Gastrocnemius medialis (tissue), 4 donors: ENCODE data around the gene TEX35. TPM values are rescaled to one million over a fixed set of nuclear protein-coding genes. Genes with fewer than 3 reads are reported as not detected.

Experiments
- ATAC-seq, 2 donors: fragments of 150-250 bp; one replicate each; pipeline ENCODE4 v1.9.1; 2016
- DNase-seq, 2 donors: peaks; one replicate each; pipeline ENCODE4 v3.0.0-alpha.2; 2019
- H3K27ac ChIP-seq, 4 donors: fragments of 200-600 bp; sonication (generic); 1 replicate in 1 of 4; 2 replicates in 3 of 4; pipeline ENCODE4 v1.5.1; 2016 to 2018; ENCODE audit warnings: mild to moderate bottlenecking in 2 of 4, moderate library complexity in 1 of 4
- H3K27me3 ChIP-seq, 3 donors: fragments of 200-600 bp; sonication (generic) in 2 of 3; 1 replicate in 1 of 3; 2 replicates in 2 of 3; pipeline versions ENCODE4 v1.5.1 to v1.6.0; 2016 to 2019; ENCODE audit warnings: mild to moderate bottlenecking in 1 of 3, moderate library complexity in 1 of 3
- H3K36me3 ChIP-seq, 2 donors: fragments of 200-600 bp; sonication (generic) in 1 of 2; one replicate each; pipeline ENCODE4 v1.5.1; 2017 to 2018
- H3K4me1 ChIP-seq, 2 donors: fragments of 200-600 bp; sonication (generic) in 1 of 2; one replicate each; pipeline ENCODE4 v1.5.1; 2016 to 2017; ENCODE audit warnings: mild to moderate bottlenecking in 2 of 2
- H3K4me3 ChIP-seq, 4 donors: fragments of 200-600 bp; sonication (generic) in 3 of 4; 1 replicate in 1 of 4; 2 replicates in 3 of 4; pipeline ENCODE4 v1.5.1; 2016 to 2019; ENCODE audit warnings: mild to moderate bottlenecking in 2 of 4
- H3K9me3 ChIP-seq, 3 donors: fragments of 200-600 bp; sonication (generic) in 2 of 3; 1 replicate in 1 of 3; 2 replicates in 2 of 3; pipeline ENCODE4 v1.5.1; 2016 to 2019
- POLR2A ChIP-seq, 2 donors: fragments of 450-650 bp; IDR thresholded peaks; one replicate each; pipeline ENCODE4 v1.6.1; 2017; ENCODE audit warnings: antibody characterized with exemption in 2 of 2, mild to moderate bottlenecking in 2 of 2, moderate library complexity in 2 of 2
- in situ Hi-C, 4 donors: fragments of 200-750 bp; cut with MboI; loops; one replicate each; pipeline versions ENCODE4 v1.15.0 to v1.8.0; 2017; ENCODE audit warnings: low sequenced_read_pairs in 4 of 4
- intact Hi-C: fragments of 100-400 bp; cut with DNase I; formaldehyde crosslinking; loops from one replicate; pipeline ENCODE4 v1.15.1; 2023; ENCODE audit warnings: low total_unique reads
- total RNA-seq, 4 donors: library from RNA; depleted of rRNA; stranded (reverse); fragments of >200 nt; gene quantifications; one replicate each; pipeline versions ENCODE4 v1.1.0 to v1.2.3, GENCODE V29; 2016
- TF ChIP-seq, protein P1 (sequence below), 5 experiments: fragments of 450-650 bp in 3 of 5; fragments of 200-600 bp in 2 of 5; sonication (generic) in 2 of 5; IDR thresholded peaks in 4 of 5; conservative IDR thresholded peaks in 1 of 5; 1 replicate in 4 of 5; 2 replicates in 1 of 5; pipeline ENCODE4 v1.5.1; 2016 to 2019; ENCODE audit warnings: antibody characterized with exemption in 5 of 5, mild to moderate bottlenecking in 3 of 5, moderate library complexity in 3 of 5

Gene TEX35
- total RNA-seq, 4 donors from 2014 or later: not detected

DNA sequence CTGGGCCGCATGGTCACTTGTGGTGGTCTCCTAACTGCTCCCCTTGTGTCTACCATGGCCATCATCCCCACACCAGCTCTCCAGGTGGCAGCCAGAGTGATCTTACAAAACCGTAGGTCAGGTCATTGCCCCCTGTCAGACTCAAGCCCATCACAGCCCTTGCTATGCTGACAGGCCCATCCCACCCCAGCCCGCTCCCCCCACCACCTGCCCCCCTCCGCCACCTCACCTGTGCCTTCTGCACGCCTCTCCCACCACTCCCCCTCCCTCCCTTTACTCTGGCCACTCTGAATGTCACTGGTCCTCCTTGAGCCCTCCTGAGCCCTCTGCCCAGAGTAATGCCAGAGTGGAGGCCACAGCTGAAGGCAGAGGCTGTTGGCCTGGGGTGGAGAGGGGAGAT is 28.5 kb downstream of the TEX35 start:
- intact Hi-C loops (loop anchor here (10.0 kb wide), 1 partner anchor 183 kb away; the partner anchor contains the start of gene RALGPS2), in situ Hi-C loops (loop anchor here in 3 of 4 donors (25.0 kb wide), 2 partner anchors 471 to 821 kb away; partner anchors contain the start of gene AXDND1 (in 2 of the 3))
- H3K4me1 ChIP-seq: peaks cover 26 to 42% of the 10 kb centered on the region in 2 donors
- H3K27ac ChIP-seq: no peak overlapping the region
- H3K27me3 ChIP-seq: no peaks in the 10 kb centered on the region
- H3K36me3 ChIP-seq: no peaks in the 10 kb centered on the region
- ATAC-seq (no peak), DNase-seq (no peak)
- H3K9me3 ChIP-seq: no peaks in the 10 kb centered on the region
- H3K4me3 ChIP-seq: no peak overlapping the region
- no peak for TF ChIP-seq POLR2A (IDR thresholded peaks at IDR 0.05)
- TF ChIP-seq, protein P1, sequence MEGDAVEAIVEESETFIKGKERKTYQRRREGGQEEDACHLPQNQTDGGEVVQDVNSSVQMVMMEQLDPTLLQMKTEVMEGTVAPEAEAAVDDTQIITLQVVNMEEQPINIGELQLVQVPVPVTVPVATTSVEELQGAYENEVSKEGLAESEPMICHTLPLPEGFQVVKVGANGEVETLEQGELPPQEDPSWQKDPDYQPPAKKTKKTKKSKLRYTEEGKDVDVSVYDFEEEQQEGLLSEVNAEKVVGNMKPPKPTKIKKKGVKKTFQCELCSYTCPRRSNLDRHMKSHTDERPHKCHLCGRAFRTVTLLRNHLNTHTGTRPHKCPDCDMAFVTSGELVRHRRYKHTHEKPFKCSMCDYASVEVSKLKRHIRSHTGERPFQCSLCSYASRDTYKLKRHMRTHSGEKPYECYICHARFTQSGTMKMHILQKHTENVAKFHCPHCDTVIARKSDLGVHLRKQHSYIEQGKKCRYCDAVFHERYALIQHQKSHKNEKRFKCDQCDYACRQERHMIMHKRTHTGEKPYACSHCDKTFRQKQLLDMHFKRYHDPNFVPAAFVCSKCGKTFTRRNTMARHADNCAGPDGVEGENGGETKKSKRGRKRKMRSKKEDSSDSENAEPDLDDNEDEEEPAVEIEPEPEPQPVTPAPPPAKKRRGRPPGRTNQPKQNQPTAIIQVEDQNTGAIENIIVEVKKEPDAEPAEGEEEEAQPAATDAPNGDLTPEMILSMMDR (IDR thresholded peaks at IDR 0.05 in 4 of 5, conservative IDR thresholded peaks at IDR 0.05 in 1 of 5): no peak

DNA sequence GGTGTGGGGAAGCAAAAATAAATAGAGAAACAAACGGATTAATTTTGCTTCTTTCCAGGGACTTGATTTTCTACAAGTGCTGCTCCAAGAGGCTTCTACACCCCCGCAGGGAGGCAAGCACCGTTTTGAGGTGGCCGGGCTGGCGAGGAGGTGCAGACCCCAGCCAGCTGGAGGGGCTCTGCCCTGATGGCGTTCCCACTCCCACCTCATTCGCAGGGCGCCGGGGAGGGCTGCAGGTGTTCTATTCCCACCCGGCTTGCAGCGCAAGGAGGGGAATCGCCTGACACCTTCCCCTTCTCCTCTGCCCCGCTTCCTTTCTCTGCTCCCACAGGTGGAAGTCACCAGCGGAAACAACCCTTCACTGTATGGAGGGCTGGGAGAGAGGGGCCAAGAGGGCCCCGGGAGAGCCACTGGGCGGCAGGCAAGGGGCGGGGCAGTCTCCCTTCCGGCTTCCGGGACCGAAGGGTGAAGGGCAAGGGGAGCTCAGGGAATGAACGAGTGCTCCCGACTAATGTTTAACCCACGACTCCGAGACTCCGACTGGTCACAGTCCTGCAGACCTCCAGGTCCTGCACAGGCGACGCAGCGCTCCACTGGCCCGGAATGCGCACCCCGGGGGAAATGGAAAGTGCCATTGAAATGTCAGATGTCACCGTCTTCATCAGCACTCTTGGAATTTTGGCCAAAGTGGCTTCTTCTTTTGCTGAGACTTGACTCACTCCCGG is 29.1 kb downstream of the TEX35 start:
- peaks cover 26 to 38% of the 10 kb centered on the region in 2 donors for H3K4me1 ChIP-seq
- H3K36me3 ChIP-seq: no peaks in the 10 kb centered on the region
- H3K4me3 ChIP-seq: peak overlapping the region; percentile 60 to 70 (median 64)
- ATAC-seq (peak; percentile 3 to 25), DNase-seq (no peak)
- in situ Hi-C loops (loop anchor here in 3 of 4 donors (25.0 kb wide), 2 partner anchors 470 to 820 kb away; partner anchors contain the start of gene AXDND1 (in 2 of the 3)), intact Hi-C loops (loop anchor here (1.0 to 10.0 kb wide), 2 partner anchors 183 to 211 kb away; partner anchors contain the start of gene RALGPS2)
- no peaks in the 10 kb centered on the region for H3K27me3 ChIP-seq
- H3K27ac ChIP-seq: peak overlapping the region; percentile 34 to 60 (median 54)
- TF ChIP-seq POLR2A (IDR thresholded peaks at IDR 0.05): no peak
- TF ChIP-seq, protein P1 (IDR thresholded peaks at IDR 0.05 in 4 of 5, conservative IDR thresholded peaks at IDR 0.05 in 1 of 5): no peak
- H3K9me3 ChIP-seq: no peaks in the 10 kb centered on the region

DNA sequence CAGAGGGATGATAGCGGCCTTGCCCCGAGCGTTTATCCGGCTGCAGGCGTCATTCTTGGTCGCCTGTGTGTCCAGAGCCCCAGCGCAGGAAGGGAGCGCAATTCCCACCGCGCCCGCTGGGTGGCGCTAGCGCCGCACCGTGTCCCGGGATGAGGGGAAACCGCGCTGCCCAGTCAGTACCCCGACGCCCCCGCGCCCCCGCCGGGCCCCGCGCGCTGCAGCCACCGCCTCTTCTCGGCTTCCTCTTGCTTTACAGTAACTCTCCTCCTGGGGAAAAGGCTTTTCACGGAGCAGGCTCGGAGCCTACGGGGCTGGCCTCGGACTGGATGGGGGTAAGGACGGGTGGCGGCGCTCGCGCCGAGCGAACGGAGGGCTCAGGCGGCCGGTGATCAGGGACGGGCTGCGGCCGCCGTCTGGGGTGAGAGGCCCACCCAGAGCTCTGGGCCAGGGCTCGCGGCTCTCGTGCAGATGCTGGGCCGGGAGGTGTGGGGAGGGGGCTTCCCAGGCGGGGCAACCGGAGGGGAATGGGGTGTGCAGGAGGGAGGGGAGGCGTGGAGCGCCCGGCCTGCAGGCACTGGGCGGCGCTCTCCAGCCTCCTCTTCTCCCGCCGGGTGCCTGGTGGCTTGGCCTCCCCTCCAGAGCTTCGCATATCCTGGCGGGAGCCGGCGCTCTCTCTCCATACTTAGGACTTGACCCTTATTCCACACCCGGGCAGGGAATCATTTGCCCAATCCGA is 29.8 kb downstream of the TEX35 start:
- ATAC-seq (peak; percentile 76 to 89), DNase-seq (peak; percentile 53 to 73)
- intact Hi-C loops: loop anchor here (1.0 to 10.0 kb wide), 2 partner anchors 182 to 211 kb away; partner anchors contain the start of gene RALGPS2
- TF ChIP-seq, protein P1 (IDR thresholded peaks at IDR 0.05 in 4 of 5, conservative IDR thresholded peaks at IDR 0.05 in 1 of 5): peak; percentile 87 to 99 (median 96)
- TF ChIP-seq POLR2A (IDR thresholded peaks at IDR 0.05): no peak
- peaks cover 18 to 31% of the 10 kb centered on the region in 2 donors for H3K4me1 ChIP-seq
- H3K9me3 ChIP-seq: no peaks in the 10 kb centered on the region
- H3K4me3 ChIP-seq: peak overlapping the region; percentile 60 to 70 (median 64)
- H3K36me3 ChIP-seq: no peaks in the 10 kb centered on the region
- H3K27ac ChIP-seq: peak overlapping the region; percentile 34 to 60 (median 54)
- in situ Hi-C loops: loop anchor here in 3 of 4 donors (25.0 kb wide), 2 partner anchors 470 to 820 kb away; partner anchors contain the start of gene AXDND1 (in 2 of the 3)
- no peaks in the 10 kb centered on the region for H3K27me3 ChIP-seq

DNA sequence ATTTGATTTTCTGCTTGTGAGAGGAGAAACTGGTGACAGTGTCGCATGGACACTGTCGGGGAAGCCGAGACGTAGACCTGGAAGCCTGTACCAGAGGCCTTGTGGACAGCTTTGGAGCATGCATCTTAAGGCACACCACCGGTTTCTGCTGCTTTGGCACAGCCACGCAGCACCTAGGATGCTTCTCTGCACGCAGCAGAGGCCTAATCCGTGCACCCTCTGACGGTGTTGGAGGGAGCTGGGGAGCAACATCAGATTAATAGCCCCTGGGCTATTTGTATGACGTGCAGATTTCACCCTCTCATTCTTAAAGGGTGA is 30.3 kb downstream of the TEX35 start:
- Histone ChIP-seq H3K4me3 (peak overlapping the region; percentile 60 to 70 (median 64)), H3K36me3 (no peaks in the 10 kb centered on the region), H3K27ac (peak overlapping the region; percentile 34 to 60 (median 54)), H3K9me3 (no peaks in the 10 kb centered on the region), H3K4me1 (peaks cover 13 to 26% of the 10 kb centered on the region in 2 donors), H3K27me3 (no peaks in the 10 kb centered on the region)
- TF ChIP-seq, protein P1 (IDR thresholded peaks at IDR 0.05 in 4 of 5, conservative IDR thresholded peaks at IDR 0.05 in 1 of 5): no peak
- intact Hi-C loops (loop anchor here (10.0 kb wide), 1 partner anchor 182 kb away; the partner anchor contains the start of gene RALGPS2), in situ Hi-C loops (loop anchor here in 3 of 4 donors (25.0 kb wide), 2 partner anchors 469 to 819 kb away; partner anchors contain the start of gene AXDND1 (in 2 of the 3))
- ATAC-seq (peak in 1 of 2 donors; percentile 5), DNase-seq (no peak)
